MG63 (cell line): ENCODE measurements around the gene LPAR6. TPM values are rescaled to one million over a fixed set of nuclear protein-coding genes. Genes with fewer than 3 reads are reported as not detected.
"Not testable (repeated sequence)": the region's sequence is repeated elsewhere in the genome, so short reads cannot be mapped to it uniquely, and the experiment has no call there.

ENCODE experiments used
- DNase-seq: peaks from one replicate; pipeline ENCODE4 v3.0.0-alpha.2; 2020
- H3K27me3 ChIP-seq: fragments of 250-450 bp; sonication (Bioruptor Pico); 2 replicates; pipeline ENCODE4 v1.5.1; 2020; ENCODE audit warnings: mild to moderate bottlenecking, moderate library complexity
- H3K36me3 ChIP-seq: fragments of 250-450 bp; sonication (Bioruptor Pico); 2 replicates; pipeline ENCODE4 v1.5.1; 2020; ENCODE audit warnings: mild to moderate bottlenecking, moderate library complexity
- H3K4me3 ChIP-seq: fragments of 250-450 bp; sonication (Bioruptor Pico); 2 replicates; pipeline ENCODE4 v1.5.1; 2020; ENCODE audit warnings: mild to moderate bottlenecking, moderate library complexity
- H3K9me3 ChIP-seq: fragments of 250-450 bp; sonication (Bioruptor Pico); 2 replicates; pipeline ENCODE4 v1.5.1; 2020; ENCODE audit warnings: mild to moderate bottlenecking, moderate library complexity
- total RNA-seq: library from RNA; depleted of rRNA; stranded (reverse); fragments of >200 nt; shearing (Covaris generic); gene quantifications from 2 replicates; pipeline ENCODE4 v1.2.3, GENCODE V29; 2014; ENCODE audit warnings: low replicate concordance; rRNA removed

LPAR6 gene, protein sequence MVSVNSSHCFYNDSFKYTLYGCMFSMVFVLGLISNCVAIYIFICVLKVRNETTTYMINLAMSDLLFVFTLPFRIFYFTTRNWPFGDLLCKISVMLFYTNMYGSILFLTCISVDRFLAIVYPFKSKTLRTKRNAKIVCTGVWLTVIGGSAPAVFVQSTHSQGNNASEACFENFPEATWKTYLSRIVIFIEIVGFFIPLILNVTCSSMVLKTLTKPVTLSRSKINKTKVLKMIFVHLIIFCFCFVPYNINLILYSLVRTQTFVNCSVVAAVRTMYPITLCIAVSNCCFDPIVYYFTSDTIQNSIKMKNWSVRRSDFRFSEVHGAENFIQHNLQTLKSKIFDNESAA
- not detected in 2 replicates for total RNA-seq

- Histone ChIP-seq H3K4me3 (peak within 1 kb of the TSS; percentile 6; the same call in 1 of the 2 replicates), H3K36me3 (peaks cover 27% of the 10 kb centered on the region), H3K9me3 (peaks cover 9% of the 10 kb centered on the region), H3K27me3 (no peaks in the 10 kb centered on the region)
- DNase-seq = no peak
Measured at GRCh38 chr13:48412881-48413351, at the start of gene LPAR6. Gene LPAR6, minus strand, starts transcription at chr13:48413113. Its CDS starts 690 bp downstream, at chr13:48412423.

GRCh38 chr13:48457578-48458242 is 44.8 kb upstream of the LPAR6 start:
- Histone ChIP-seq H3K4me3 (no peak overlapping the region), H3K36me3 (peaks cover 30% of the 10 kb centered on the region), H3K27me3 (no peaks in the 10 kb centered on the region), H3K9me3 (no peaks in the 10 kb centered on the region)
- no peak for DNase-seq

GRCh38 chr13:48456546-48456945 is 43.6 kb upstream of the LPAR6 start:
- H3K36me3 ChIP-seq = peaks cover 28% of the 10 kb centered on the region
- H3K4me3 ChIP-seq = no peak overlapping the region
- H3K27me3 ChIP-seq = no peaks in the 10 kb centered on the region
- DNase-seq = no peak
- H3K9me3 ChIP-seq = peaks cover 3% of the 10 kb centered on the region

DNA sequence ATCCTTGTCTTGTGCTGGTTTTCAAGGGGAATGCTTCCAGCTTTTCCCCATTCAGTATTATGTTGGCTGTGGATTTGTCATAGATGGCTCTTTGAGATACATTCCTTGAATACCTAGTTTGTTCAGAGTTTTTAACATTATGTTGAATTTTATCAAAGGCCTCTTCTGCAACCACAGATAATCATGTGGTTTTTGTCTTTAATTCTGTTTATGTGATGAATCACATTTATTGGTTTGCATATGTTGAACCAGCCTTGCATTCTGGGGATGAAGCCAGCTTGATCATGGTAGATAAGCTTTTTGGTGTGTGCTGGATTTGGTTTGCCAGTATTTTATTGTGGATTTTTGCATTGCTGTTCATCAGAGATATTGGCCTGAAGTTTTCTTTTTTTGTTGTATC is 38.3 kb upstream of the LPAR6 start:
- Histone ChIP-seq H3K36me3 (peaks cover 16% of the 10 kb centered on the region), H3K9me3 (peaks cover 16% of the 10 kb centered on the region)
- H3K4me3 ChIP-seq, H3K27me3 ChIP-seq: not testable (repeated sequence)
- peak; percentile 31 for DNase-seq

GRCh38 chr13:48449656-48450055 is 36.7 kb upstream of the LPAR6 start:
- DNase-seq = no peak
- H3K27me3 ChIP-seq = no peaks in the 10 kb centered on the region
- H3K9me3 ChIP-seq = peaks cover 16% of the 10 kb centered on the region
- H3K4me3 ChIP-seq = no peak overlapping the region
- peaks cover 14% of the 10 kb centered on the region for H3K36me3 ChIP-seq

DNA sequence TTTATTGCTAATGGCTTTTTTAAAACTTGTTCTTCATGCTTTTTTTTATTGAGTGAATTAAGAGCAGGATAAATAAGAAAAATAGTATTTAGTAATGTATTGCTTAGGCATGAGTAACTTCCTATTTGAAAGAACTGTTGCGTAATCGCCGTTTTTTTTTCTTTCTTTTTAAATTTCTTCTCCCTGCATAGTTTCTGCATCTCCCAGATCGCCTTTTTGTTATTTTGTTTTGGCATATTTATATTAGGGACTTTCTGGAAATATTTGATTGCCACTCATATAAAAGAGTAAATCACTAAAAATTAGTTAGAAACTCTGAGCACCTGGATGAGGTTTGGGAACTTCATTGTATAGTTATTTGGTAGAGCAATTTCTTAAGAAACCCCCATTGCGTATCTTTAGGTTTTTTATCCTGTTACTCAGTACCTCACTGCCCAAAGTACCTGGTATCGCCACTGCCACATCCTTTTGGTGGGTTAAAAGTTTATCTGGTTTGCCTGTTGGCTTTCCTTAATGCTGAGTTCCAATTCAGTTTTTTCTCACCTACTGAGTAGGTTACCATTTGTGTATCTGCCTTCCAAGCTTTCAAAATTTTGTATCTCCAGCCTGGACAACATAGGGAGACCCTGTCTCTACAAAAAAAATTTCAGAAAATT is 36.2 kb upstream of the LPAR6 start:
- no peak for DNase-seq
- Histone ChIP-seq H3K4me3 (no peak overlapping the region), H3K27me3 (no peaks in the 10 kb centered on the region), H3K36me3 (peaks cover 14% of the 10 kb centered on the region), H3K9me3 (peaks cover 16% of the 10 kb centered on the region)

DNA sequence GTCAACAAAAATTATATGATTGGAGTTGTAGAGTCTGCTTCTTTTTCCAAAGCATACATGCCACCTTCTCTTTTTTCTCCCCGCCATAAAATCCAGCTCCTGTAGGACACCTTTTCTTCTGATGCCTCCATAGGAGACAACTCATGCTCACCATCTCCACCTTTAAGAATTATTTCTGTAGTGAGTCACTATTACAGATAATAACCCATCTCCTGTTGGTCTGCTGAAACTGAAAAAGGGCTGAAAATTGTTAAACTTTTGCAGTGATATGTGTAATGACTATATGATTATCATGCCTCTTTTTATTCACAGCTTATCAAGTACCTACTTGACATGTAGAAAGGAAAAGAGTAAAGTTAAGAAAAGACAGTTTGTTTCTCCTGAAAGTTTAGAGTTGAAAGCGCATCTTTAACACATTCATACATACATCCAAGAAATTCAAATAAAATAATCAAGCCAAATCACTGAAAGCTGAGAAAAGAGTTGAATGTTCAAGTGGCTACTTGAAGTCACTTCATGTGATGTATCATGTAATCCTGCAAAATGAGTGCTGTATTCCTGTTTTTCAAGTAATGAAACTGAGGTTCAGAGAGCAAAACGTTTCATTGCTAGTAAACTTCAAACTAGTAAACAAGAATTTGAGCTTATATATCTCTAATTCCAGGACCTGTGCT is 35.5 kb upstream of the LPAR6 start:
- Histone ChIP-seq H3K4me3 (no peak overlapping the region), H3K9me3 (peaks cover 16% of the 10 kb centered on the region), H3K27me3 (no peaks in the 10 kb centered on the region), H3K36me3 (peaks cover 10% of the 10 kb centered on the region)
- DNase-seq = no peak

GRCh38 chr13:48446464-48446863 is 33.6 kb upstream of the LPAR6 start:
- Histone ChIP-seq H3K27me3 (no peaks in the 10 kb centered on the region), H3K9me3 (peaks cover 13% of the 10 kb centered on the region), H3K36me3 (peaks cover 3% of the 10 kb centered on the region), H3K4me3 (no peak overlapping the region)
- DNase-seq = no peak

DNA sequence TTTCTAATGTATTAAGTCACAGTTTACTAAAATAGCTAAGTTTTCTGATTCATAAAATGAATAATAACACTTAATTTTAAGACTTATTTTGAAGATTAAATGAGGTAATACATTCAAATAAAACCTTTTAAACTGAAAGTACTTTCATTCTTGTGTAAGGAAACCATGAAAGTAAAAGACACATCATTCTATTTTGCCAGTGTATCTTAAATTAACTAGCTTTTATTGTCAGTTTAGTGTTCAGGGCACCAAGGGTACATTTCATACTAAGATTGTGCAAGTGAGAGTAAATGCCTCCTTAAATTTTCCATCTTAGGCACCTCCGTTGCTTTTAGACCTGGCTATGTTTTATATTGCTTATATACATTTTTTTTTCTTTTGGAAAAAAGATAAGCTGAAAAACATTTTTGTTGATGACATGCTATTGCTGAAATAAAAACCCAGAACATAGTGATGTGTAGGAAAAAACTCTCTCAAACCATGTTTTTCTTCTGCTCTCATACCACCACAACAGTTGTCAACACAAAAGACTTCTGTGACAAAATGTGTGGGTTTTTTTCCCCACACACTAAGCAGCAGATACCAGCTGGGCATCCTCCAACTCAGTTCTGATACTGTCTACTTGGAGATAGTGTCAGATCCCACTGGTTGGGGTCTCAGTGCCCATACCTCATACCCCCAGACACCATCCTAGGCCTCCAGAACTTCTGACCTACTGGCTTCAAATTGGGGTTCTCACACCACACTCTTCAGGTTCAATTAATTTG is 30.7 kb upstream of the LPAR6 start:
- no peaks in the 10 kb centered on the region for H3K27me3 ChIP-seq
- H3K9me3 ChIP-seq = no peaks in the 10 kb centered on the region
- no peak for DNase-seq
- H3K36me3 ChIP-seq = no peaks in the 10 kb centered on the region; the same call in none of the 2 replicates
- no peak overlapping the region for H3K4me3 ChIP-seq

DNA sequence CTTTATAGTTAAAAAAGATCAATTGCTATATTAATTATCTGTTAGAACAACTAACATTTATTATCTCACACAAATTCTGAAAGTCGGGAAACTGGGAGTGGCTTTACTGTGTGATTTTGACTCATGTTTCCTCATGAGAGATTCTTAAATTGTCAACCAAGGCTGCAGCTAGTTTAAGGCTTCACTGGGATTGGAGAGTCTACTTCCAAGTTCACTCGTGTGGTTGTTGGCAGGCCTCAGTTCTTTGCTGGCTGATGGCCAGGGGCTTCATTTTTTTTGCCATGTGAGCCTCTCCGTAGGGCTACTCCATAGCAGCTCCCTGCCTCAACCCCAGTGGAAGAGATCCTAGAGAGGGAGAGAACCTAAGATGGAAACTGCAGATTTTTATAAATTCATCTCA is 24.5 kb upstream of the LPAR6 start:
- Histone ChIP-seq H3K27me3 (no peaks in the 10 kb centered on the region), H3K36me3 (peaks cover 3% of the 10 kb centered on the region), H3K9me3 (no peaks in the 10 kb centered on the region), H3K4me3 (no peak overlapping the region)
- peak; percentile 25 for DNase-seq

- Histone ChIP-seq H3K27me3 (no peaks in the 10 kb centered on the region), H3K9me3 (no peaks in the 10 kb centered on the region), H3K36me3 (peaks cover 3% of the 10 kb centered on the region), H3K4me3 (no peak overlapping the region)
- no peak for DNase-seq
Measured at GRCh38 chr13:48436661-48437288, 23.9 kb upstream of the LPAR6 start.

DNA sequence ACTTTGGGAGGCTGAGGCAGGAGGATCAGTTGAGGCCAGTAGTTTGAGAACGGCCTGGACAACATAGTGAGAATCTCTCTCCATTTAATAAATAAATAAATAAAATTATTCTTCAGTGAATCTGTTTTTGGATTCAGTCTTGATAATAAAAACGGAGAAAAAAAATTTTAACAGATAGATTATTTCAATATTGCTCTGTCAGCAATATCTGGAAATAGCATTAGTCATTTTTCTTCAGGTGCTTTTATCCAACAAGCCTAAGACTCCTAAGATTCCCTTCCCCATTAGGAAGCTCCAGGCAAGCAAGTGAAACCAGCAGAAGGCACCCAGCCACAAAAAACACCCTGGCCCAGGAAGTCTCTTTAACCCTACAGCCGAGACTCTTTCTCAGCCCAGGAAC is 21.3 kb upstream of the LPAR6 start:
- Histone ChIP-seq H3K27me3 (no peaks in the 10 kb centered on the region), H3K4me3 (no peak overlapping the region), H3K9me3 (no peaks in the 10 kb centered on the region), H3K36me3 (peaks cover 3% of the 10 kb centered on the region)
- no peak for DNase-seq

DNA sequence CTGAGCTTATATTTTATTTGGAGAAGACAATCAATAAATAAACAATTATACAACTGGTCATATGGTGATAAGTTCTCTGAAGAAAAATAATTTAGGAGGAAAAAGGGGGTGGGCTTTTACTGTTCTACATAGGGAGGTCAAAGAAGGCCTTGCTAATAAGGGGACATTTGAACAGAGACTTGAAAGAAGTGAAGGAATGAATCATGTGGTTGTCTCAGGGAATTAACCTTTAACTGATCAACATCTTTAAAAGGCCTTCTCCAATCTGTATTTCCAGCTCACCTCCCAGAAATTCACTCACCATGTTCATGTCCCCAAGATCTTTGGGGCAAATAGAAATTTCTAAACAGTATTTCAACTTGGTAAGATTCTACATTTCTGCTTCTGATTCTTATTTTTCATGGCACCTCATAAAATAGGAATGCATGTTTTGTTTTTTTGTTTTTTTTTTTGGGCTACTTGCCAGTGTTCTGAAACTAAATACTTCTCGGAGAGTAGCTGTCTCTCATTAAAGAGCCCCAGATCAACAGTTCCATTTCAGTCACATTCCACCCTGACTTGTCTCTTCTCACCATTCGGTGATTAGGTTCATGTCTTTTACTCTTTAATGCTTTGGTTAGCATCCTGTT is 19.2 kb upstream of the LPAR6 start:
- Histone ChIP-seq H3K9me3 (no peaks in the 10 kb centered on the region), H3K36me3 (peaks cover 8% of the 10 kb centered on the region), H3K27me3 (no peaks in the 10 kb centered on the region), H3K4me3 (no peak overlapping the region)
- DNase-seq = no peak

DNA sequence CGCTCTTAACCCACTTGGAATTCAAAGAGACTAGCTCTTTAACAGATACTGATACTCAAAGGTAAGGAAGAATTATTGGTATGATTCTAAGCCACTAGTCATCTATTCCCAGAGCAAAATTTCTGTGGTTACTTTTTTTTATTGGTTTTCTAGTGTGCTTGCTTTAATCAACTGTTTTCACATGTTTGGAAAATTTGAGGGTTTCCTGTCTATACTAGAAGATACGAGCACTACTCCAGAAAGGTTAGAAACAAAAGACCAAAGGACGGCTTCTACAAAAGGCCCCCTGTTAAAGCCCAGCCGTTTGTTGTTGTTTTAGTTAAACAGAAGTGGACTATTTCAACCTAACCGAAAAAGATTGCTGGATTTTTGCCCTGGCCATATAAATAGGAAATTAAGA is 18.5 kb upstream of the LPAR6 start:
- no peaks in the 10 kb centered on the region for H3K27me3 ChIP-seq
- H3K4me3 ChIP-seq = no peak overlapping the region
- DNase-seq = no peak
- H3K36me3 ChIP-seq = peaks cover 8% of the 10 kb centered on the region
- H3K9me3 ChIP-seq = no peaks in the 10 kb centered on the region

- H3K27me3 ChIP-seq = no peaks in the 10 kb centered on the region
- H3K4me3 ChIP-seq = no peak overlapping the region
- no peaks in the 10 kb centered on the region for H3K9me3 ChIP-seq
- peaks cover 8% of the 10 kb centered on the region; the same call in 1 of the 2 replicates for H3K36me3 ChIP-seq
- DNase-seq = no peak
Measured at GRCh38 chr13:48429886-48430285, 17.0 kb upstream of the LPAR6 start.
